Glomerular endothelial cell (primary cell): Measurements from ENCODE around the gene FAM13C. TPM values are rescaled to one million over a fixed set of nuclear protein-coding genes. Genes with fewer than 3 reads are reported as not detected.
"Not testable (repeated sequence)": the region's sequence is repeated elsewhere in the genome, so short reads cannot be mapped to it uniquely, and the experiment has no call there.

Experiments used
- DNase-seq: peaks from one replicate; pipeline ENCODE4 v3.0.0-alpha.2; 2011; ENCODE audit warnings: low read depth, low spot score; ENCODE audit errors: extremely low read depth
- total RNA-seq: library from RNA; depleted of rRNA; stranded (reverse); fragments of >200 nt; gene quantifications from 2 replicates; pipeline ENCODE4 v1.2.3, GENCODE V29; 2015

The FAM13C gene
- total RNA-seq: 1.7 and 6.5 TPM in 2 replicates

DNA sequence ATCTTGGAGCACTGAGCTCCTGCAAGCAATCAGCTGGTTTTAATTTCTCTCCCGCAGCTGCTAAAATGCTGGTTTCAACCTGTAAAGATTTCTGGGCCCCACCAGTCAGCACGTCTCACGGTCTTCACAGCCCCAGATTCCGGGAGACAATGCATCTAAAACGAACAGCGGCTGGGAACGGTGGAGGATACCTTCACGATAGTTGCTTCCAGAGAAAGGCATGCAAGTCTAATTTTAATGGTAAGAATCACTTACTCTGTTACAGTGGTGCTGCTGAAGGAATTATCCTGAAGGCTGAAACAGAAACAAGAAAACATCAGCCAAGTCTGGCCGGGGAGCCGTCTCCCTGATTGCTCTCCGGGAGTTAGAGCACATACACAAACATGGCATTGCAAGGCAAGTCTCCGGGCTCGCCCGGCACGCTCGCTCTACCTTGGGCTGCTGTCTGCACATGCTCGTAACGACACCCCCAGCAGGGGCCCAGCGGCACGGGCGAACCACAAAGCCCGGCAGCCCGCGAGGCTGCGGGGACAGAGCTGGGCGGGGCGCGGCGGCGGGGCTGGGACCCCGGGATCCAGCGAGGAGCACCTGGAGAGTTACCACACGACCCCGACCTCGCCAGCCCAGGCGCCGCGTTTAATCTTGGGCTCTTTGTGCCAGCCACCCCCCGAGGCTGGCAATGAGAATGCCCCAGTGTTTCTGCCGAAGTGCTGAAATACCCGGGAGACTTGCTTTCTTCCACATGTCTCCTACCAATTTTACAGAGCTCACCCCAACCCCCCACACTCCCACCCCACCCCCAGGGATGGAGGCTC, at the start of gene FAM13C:
Gene FAM13C (minus strand): TSS at position 406 of the 815 bp plus-strand sequence. CDS start 89 bp downstream, at position 317.
- no peak for DNase-seq

DNA sequence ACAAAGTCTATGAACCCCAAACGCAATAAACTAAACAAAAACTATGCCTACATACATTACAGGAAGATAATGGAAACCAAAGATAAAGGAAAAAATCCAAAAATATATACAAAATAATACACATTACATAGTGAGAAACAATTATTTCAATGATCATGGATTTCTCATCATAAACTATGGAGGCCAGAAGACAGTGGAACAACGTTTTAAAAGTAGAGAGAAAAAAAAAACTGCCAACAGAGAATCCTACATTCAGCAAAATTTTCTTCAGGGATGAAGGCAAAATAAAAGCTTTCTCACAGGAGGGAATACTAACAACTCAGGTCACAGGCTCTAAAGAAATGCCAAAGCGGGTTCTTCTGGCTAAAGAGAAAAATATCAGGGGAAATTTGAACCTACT, 42.9 kb upstream of the FAM13C start:
- DNase-seq: no peak

DNA sequence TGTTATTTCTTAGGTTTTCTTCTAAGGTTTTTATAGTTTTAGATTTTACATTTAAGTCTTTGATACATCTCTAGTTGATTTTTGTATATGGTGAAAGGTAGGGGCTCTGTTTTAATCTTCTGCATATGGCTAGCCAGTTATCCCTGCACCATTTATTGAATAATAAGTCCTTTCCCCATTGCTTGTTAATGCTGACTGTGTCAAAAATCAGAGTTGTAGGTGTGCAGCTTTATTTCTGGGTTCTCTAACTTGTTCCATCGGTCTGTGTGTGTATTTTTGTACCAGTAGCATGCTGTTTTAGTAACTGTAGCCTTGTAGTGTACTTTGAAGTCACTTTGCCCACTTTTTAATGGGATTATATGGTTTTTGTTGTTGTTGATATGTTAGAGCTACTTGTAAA, 37.9 kb upstream of the FAM13C start:
- DNase-seq: no peak

DNA sequence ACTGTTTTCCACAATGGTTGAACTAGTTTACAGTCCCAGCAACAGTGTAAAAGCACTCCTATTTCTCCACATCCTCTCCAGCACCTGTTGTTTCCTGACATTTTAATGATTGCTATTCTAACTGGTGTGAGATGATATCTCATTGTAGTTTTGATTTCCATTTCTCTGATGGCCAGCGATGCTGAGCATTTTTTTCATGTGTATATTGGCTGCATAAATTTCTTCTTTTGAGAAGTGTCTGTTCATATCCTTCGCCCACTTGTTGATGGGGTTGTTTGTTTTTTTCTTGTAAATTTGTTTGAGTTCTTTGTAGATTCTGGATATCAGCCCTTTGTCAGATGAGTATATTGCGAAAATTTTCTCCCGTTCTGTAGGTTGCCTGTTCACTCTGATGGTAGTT, 37.0 kb upstream of the FAM13C start:
- DNase-seq: not testable (repeated sequence)

DNA sequence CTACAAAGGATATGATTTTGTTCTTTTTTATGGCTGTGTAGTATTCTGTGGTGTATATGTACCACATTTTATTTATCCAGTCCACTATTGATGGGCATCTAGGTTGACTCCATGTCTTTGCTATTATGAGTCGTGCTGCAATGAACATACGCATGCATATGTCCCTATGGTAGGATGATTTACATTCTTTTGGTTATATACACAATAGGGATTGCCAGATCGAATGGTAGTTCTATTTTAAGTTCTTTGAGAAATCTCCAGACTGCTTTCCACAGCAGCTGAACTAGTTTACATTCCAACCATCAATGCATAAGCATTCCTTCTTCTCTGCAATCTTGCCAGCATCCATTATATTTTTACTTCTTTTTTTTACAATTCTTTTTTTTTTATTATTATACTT, 35.6 kb upstream of the FAM13C start:
- DNase-seq: no peak

DNA sequence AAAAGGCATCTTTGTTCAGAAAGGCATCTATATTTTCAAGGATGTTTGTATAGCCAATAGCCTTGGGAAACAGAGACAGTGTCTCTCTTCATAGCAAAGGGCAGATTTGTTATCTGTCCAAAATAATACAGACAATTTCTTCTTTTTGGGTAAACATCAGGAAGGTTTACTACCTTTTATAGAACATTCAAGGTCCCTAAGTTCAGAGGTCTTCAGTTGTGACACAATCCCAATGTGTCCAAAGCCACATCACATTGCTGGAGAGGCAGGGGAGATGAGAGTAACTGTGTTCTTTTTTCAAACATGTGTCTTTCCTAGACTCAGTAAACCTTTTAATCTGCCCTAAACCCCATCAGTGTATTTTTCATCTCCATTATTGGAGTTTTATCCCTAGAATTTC, 33.6 kb upstream of the FAM13C start:
- no peak for DNase-seq

DNA sequence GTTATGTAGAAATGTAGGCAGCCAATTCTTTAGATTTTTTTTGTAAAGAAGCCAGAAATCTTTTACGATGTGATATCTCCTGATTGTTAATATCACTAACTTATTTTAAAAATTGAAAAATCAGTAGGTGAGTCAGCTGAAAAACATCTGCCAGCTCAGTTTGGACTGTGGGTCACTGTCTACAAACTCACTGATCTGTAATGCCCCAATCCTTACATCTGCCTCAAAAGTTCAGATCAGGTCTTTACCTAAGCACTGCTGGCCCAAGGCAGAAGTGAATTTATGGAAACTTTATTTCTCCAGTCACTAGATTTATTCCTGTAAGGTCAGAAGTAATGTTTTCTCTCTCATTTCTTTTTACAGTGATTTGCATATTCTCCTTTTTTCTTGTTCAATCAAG, 31.0 kb upstream of the FAM13C start:
- no peak for DNase-seq

DNA sequence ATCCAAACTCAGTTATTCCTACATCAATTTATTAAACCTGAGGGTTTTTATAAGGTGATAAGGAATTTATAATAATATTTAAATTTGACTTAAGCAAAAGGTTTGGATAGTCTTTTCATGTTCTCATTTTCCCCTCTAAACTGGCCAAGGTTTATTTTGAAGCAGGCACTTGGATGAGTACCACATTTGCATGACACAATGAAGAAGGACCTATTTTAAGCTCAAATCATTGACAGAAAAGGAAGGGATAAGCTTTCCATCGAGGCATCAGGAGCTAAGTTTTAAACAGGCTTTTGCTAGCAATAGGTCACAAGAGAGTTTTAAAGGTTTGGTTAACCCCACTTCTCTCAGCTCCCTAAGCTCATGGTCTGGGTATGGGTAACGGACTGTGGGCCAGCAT, 28.7 kb upstream of the FAM13C start:
- DNase-seq: no peak

DNA sequence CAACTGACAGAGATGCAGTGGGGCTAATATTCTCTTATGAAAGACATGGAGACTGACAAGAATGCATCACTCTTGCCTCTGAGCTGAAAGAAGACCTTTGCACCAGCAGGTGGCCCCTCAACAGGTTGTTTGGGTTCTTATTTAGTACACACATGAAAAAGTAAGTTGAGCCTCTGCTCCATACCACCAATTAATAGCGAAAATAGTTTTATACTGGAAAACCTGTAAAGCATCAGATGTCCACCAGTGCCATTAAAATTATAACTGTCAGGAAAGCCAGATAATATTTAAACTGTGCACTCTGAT, 26.3 kb upstream of the FAM13C start:
- DNase-seq: no peak

DNA sequence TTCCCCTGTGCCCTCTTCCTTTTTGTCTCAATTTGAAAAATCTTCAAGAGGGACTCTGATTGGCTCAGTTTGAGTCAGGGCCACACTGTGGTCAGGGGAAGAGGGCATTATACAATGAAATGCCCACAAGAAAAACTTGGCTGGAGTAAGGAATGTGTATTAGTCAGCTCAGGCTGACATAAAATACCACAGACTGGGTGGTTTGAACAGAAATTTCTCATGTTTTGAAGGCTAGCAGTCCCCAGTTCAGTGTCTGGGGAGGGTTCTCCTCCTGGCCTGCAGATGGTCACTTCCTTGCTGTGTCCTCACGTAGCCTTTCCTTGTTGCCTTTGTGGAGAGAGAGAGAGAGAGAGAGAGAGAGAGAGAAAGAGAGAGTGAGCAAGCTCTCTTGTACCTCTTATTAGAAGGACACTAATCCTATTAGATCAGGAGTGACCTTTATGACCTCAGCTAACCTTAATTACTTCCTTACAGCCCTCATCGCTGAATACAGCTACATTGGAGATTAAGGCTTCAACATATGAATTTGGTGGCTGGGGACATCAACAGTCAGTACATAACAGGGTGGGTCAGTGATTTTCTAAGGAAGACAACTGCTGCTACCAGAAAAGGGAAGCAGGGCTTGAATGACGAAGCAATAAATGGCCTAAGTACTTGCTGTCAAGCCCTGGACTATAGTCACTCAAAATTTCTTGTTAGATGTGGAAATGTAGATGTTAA, 25.8 kb upstream of the FAM13C start:
- no peak for DNase-seq

DNA sequence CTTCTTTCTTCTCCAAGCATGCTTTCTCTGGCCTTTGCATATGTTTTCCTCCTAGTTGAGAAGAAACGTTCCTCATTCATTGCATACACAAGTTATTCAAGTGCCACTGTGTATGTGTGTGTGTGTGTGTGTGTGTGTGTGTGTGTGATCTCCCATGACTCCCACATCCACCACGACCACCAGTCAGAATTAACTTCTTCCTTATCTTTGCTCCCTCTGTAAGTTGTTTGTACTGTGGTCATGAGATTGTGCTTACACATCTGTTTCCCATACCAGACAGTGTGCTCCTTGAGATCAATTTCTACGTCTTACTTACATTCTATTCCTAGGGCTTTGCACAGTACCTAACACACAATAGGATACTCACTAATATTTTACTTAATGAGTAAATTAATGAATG, 22.4 kb upstream of the FAM13C start:
- no peak for DNase-seq

DNA sequence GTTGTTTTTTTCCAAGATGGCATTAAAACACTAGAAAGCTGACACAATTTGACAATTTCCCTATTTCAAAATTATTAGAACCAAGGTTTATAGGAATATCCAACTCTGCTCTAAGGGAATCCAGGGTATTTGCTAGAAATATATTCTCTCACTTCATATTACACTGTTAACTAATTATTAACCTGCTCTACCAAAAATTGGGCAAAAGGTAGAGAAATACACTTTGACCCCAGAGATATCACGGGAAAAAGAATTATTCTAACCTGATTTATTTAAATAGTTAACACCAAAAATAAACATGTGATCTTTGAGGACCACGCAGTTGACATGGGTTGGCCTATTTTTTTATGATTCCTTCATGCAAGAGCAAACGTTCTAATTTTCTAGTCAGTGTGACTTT, 21.6 kb upstream of the FAM13C start:
- no peak for DNase-seq

DNA sequence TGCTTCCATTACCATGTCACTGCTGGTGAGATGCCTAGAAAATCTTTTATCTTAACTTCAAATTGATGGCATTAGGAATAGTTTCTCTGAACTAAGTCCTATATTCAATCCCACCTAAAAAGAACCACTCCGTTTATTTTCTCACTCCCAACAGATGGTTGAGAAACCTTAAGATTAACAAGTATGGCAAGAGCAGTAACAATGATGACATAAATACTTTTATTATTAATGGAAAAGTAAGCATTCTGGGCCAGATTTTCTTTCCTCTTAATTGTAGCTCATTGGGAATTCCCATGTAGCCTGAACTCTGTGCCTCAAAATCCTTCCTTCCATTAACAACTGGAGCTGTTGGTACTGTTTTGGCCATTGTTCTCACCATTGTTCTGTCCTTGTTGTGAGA, 21.1 kb upstream of the FAM13C start:
- no peak for DNase-seq

DNA sequence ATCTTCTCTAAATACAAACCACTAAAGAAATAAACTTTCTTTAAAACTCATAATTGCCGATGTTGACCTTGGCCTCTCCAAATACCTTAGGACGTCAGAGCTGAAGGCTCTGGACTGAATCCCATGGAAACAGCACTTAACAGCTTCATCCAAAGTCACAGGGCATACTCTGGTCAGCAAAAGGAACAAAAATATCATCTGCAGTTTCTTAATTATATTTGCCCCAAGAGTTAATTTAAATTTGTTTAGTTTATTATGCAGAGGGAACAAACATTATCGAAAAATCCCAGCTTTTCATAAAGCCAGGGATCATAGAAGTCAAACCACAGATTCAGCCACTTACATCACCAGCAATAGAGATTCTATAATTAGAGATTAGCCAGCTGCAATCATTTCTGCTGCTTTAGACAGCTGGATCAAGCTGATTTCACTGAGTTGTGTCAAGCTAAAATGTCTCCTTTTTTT, 20.5 kb upstream of the FAM13C start:
- DNase-seq: no peak

DNA sequence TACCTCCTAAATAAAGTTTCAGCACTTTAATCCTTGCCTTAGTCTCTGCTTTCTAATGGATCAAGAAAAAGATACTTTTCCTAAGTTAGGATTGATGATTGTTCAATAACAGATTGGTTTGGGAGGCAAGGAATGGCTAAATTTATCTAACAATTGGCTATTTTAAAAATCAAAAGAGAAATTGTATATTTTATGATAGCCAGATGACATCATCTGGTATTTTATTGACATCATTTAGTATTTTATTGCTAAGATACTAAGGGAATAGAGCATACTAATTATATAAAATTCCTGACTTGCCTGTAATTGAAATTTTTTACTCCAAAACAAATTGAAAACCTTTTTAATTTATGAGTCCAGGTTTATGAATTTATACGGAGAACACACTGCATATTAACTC, 19.3 kb upstream of the FAM13C start:
- no peak for DNase-seq

DNA sequence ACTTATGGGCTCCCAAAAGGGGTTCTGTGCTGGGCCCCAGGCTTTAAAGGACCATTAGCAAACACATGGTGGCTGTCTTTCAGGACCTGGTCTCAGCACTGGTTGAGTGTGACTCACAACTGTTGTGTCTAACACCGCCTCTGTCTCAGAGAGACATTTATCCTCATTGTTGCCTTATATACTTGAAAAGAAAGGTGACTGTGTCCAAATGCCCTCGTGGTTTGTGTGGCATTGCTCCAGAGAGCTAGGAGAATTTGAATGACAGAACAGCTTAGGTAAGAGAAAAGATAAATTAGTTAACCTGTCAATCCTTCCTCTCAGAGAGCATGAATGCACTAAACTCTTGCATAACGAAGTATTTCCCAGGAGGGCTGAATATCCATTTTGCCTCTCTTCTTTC, 14.5 kb upstream of the FAM13C start:
- DNase-seq: no peak

DNA sequence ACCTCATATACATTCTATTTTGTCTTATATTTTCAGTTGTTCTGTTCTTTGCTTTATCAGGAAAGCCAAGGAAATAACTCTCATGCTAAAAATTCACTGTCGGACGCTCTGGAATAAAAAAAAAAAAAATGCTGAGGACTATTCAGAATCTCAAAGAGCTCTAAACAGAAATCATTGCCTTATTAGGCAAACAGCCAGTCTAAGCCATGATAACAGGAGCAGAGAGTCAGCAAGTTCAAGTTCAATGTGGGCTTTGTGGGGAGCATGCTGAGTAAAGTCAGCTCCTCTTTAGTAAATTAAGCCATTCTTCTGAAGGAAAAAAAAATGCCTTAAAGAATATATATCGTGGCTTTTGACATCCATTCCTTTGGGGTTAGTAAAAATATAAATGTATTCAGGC, 13.6 kb upstream of the FAM13C start:
- no peak for DNase-seq

DNA sequence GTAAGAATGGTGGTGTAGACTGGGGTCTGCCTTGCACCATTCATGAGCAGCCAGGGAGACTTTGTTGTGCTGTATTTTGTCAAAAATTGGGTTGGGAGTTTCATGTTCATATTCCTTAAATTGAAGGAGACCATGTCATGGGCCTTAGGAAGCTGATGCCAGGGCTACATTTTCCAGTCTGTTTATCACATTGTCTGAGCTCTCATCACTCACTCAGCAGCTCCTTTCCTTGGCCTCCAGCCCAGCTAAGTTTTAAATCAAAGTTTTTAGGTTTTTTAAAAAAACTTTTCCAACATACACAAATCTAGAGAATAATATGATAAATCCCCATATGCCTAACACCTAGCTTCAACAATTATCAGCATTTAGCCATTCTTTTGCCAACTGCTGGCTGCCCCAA, 12.6 kb upstream of the FAM13C start:
- no peak for DNase-seq

DNA sequence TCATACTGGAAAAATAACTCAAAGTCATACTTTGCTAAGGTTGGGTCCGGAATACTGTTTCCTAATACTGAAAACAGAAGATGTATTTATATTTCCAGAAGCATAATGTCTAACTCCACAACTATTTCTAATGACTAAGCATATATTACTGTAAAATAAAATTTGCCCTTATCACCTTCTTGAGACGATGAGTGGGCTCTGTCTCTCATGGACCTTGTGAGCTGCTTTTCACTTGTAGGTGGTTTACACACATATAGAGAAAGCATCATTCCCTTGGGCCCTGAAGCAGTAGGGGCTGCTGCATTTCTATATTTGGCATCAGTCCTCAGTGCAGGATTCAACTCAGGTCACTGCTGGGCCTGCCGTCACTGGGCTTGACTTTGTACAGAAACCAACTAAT, 10.7 kb upstream of the FAM13C start:
- no peak for DNase-seq

DNA sequence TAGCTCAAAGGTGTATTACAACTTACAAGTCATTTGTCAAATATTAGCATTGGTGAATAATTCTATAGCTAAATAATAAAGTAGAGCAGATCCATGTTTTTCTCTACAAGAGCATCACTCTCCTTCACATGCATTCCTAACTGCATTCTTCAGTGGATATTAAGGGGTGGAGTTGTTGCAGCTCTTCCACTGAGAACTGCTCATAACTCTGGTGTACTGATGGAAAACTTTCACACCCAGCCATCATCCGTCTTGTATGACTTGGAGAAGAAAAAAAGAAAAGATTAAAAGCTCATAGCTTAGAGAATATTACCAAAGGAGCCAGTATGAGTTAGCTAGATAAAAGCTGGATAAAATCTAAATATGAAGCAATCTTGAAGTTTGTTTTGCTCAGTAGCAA, 10.2 kb upstream of the FAM13C start:
- DNase-seq: no peak

DNA sequence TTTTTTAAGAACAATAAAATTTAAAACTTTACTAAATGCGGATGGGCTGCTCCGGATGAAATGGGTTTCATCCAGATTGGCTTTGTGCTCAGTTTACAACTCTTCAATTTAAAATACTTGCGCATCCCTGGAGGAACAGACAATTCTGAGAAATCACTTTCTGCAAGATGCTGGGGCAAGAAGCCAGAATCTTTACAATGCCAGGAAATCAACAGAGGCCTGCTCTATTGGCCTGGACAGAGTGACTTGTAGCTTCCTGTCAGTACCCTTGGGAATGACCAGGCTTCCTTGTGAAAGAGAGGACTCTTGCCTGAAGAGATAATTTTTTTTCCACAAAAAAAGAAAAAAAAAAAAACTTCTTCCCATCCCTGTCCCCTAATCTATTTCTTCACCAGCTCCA, 3.9 kb upstream of the FAM13C start:
- DNase-seq: no peak

DNA sequence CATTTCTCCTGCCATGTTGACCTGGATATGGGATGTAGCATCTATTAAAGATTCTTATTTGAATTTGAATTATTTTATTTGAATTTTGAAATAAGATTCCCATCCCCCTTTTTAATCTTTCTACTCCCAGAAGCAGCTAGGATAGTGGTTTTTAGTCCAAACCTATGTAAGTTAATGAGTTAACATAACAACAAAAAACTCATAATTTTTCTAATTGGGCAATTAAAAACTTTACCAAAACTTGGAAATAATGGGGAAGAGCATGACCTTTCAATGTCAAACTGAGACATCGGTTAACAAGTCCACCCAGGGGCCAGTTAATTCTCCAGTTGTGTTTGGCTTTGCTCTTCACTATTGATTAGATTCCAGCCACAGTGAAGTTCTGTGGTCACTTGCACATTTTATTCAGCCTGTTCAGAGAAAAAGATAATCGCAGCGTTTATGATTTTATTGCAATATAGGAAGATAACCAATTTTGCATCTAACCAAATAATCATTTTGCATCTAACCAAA, 1.2 kb upstream of the FAM13C start:
- no peak for DNase-seq
